HG03097 (cell line): ENCODE results near the gene C2orf15.
"Not testable (repeated sequence)": the region's sequence is repeated elsewhere in the genome, so short reads cannot be mapped to it uniquely, and the experiment has no call there.

Experiments
- ATAC-seq: cut with Tn5 transposase; IDR thresholded peaks from one replicate; pipeline ENCODE4 v1.9.1; 2021; ENCODE audit not compliant: unreplicated experiment, low FRiP score

C2orf15 gene

GRCh38 chr2:99159594-99159993 is 18.1 kb downstream of the C2orf15 start:
- ATAC-seq: no peak

- ATAC-seq: no peak
Observed at GRCh38 chr2:99166218-99166617, 24.7 kb downstream of the C2orf15 start.

GRCh38 chr2:99169534-99169933 is 28.0 kb downstream of the C2orf15 start:
- no peak for ATAC-seq

GRCh38 chr2:99171377-99172140 is 30.1 kb downstream of the C2orf15 start:
- no peak for ATAC-seq

GRCh38 chr2:99180755-99181623 is 39.5 kb downstream of the C2orf15 start, which contains the start of the genes MITD1 and MRPL30:
Gene MITD1, minus strand, starts transcription at chr2:99181058. Its CDS starts 77 bp downstream, at chr2:99180981.
Gene MRPL30, plus strand, starts transcription at chr2:99181184. Its CDS starts 5,020 bp downstream, at chr2:99186204.
- peak; percentile 92 for ATAC-seq

GRCh38 chr2:99181624-99182000 is 40.1 kb downstream of the C2orf15 start:
- ATAC-seq: no peak

GRCh38 chr2:99183025-99183424 is 41.5 kb downstream of the C2orf15 start:
- no peak for ATAC-seq

- ATAC-seq: no peak
Observed at GRCh38 chr2:99184811-99185210, 43.3 kb downstream of the C2orf15 start.

- no peak for ATAC-seq
Observed at GRCh38 chr2:99187011-99187410, 45.5 kb downstream of the C2orf15 start.

GRCh38 chr2:99188357-99188756 is 46.9 kb downstream of the C2orf15 start:
- no peak for ATAC-seq

GRCh38 chr2:99190548-99190947 is 49.0 kb downstream of the C2orf15 start:
- no peak for ATAC-seq

- not testable (repeated sequence) for ATAC-seq
Observed at GRCh38 chr2:99192364-99192763, 50.9 kb downstream of the C2orf15 start.

GRCh38 chr2:99198103-99198841 is 56.8 kb downstream of the C2orf15 start:
- ATAC-seq: no peak

- no peak for ATAC-seq
Observed at GRCh38 chr2:99200076-99200800, 58.7 kb downstream of the C2orf15 start.
